Fibroblast of pulmonary artery (primary cell): ENCODE data around the gene AMZ1.
A peak's percentile ranks its signal among the peaks of the same experiment; 100 is the strongest.

Source experiments
- DNase-seq: peaks from one replicate; pipeline ENCODE4 v3.0.0-alpha.2; 2010; ENCODE audit warnings: low read depth
- H3K4me3 ChIP-seq: replicated peaks from 2 replicates; pipeline ENCODE4 v1.5.1; 2011; ENCODE audit warnings: low read depth, mild to moderate bottlenecking, control low read depth, low read length, moderate library complexity
- TF ChIP-seq, protein P1 (sequence below): IDR thresholded peaks from 2 replicates; pipeline ENCODE4 v1.5.1; 2011; ENCODE audit warnings: mild to moderate bottlenecking, control low read depth, low read length, inconsistent platforms; ENCODE audit errors: missing control alignments

AMZ1 gene

DNA sequence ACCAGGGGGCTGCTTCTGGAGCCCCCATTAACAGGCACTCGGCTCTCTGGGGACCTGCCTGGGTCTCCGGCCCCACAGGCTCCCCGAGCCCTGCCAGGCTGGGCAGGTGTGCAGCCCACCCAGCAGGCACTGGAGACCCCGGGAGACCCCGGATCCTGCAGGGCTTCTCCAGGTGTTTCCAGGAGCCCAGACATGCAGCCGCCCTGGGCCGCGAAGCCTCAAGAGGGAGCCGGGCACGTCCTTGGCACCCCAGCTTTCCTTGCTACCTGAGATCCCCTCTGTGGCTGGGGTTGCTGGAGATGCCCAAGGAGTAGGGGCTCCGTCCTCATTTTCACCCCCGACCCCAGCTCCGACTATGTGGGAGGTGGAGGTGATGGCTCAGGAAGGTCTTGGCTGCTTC lies 7.7 kb upstream of the AMZ1 start:
- DNase-seq: no peak
- H3K4me3 ChIP-seq: no peak overlapping the region
- TF ChIP-seq, protein P1, sequence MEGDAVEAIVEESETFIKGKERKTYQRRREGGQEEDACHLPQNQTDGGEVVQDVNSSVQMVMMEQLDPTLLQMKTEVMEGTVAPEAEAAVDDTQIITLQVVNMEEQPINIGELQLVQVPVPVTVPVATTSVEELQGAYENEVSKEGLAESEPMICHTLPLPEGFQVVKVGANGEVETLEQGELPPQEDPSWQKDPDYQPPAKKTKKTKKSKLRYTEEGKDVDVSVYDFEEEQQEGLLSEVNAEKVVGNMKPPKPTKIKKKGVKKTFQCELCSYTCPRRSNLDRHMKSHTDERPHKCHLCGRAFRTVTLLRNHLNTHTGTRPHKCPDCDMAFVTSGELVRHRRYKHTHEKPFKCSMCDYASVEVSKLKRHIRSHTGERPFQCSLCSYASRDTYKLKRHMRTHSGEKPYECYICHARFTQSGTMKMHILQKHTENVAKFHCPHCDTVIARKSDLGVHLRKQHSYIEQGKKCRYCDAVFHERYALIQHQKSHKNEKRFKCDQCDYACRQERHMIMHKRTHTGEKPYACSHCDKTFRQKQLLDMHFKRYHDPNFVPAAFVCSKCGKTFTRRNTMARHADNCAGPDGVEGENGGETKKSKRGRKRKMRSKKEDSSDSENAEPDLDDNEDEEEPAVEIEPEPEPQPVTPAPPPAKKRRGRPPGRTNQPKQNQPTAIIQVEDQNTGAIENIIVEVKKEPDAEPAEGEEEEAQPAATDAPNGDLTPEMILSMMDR: no peak

DNA sequence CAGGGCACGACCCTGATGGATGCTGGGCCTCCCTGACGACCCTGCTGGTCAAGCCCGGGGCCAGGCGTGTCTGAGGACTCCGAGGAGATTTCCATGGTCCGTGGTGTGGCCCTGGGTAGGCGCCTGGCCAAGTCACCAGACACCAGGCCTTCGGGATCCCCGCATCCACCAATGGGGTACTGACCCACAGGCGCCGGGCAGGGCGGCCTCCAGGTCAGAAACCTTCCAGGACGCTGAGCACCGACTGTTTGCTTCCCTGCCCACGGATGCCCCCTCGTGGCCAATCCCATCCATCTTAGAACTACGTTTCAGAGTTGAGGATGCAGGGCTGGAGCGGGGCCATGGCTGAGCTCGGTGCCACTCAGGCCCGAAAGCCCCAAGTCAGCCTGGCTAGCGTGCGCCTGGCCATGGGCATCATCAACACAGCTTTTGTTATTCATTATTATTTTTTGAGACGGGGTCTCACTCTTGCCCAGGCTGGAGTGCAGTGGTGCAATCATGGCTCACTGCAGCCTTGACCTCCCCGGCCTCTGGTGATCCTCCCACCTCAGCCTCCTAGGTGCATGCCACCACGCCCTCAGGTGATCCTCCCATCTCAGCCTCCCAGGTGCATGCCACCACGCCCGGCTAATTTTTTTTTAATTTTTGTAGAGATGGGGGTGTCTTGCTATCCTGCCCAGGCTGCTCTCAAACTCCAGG lies 7.1 kb upstream of the AMZ1 start:
- DNase-seq: peak; percentile 73
- no peak overlapping the region for H3K4me3 ChIP-seq
- TF ChIP-seq, protein P1: peak; percentile 71

DNA sequence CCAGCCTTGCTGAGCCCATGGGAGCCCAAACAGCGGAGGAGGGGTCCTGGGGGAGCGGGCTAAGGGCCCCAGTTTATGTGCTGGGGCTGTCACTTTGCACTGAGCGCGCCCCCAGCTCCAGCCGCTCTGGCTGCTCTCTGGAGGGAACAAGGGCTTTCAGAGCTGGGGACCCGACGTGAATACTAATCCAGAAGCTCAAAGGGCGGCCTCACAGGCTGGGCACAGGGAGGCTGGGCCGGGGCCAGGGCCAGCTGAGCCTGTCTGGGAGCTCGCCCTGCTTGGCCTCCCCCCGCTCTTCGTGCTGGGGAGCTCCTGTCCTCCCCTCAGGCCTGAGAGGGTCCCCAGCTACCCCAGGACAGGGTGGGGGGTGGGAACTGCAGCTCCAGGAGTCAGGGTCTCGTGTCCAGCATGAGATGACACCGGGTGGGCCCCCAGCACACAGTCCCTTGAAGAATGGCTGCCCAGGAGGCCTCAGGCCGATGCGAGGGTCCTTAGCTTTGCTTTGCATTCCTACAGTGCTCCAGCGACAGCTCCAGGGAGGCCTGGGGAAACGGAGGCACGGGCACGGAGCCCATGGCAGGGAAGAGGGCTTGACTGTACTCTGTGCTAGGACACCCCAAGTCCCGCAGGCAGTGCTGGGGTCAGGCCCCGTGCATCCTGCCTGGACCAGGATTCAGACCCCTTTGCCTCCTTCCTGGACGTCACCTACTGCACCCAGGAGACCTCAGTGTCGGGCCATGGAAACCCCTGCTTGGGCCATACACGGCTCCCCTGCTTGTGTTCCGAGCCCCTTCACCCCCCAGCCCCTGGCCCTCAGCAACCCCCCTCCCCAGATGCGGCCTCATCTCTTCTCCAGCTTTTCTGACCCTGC lies 5.8 kb upstream of the AMZ1 start:
- TF ChIP-seq, protein P1: no peak
- DNase-seq: no peak
- no peak overlapping the region for H3K4me3 ChIP-seq

DNA sequence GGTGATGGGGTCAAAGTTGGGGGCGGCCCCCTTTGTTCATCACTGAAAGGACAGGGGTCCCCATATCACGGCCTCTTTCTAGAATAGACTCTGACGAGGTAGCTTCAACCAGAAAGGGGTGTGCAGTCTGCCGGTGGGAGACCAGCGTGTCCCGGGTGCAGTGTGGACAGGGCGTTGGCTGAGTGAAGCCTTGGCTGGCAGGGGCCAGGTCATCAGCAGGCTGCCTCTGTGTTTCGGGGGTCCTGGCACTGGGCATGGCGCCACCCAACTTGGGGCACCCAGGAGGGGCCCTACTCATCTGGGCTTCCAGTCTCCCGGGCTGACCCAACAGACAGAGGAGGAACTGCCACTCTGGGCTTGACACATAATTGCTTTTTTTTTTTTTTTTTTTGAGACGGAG lies 3.5 kb upstream of the AMZ1 start:
- TF ChIP-seq, protein P1: no peak
- DNase-seq: no peak

DNA sequence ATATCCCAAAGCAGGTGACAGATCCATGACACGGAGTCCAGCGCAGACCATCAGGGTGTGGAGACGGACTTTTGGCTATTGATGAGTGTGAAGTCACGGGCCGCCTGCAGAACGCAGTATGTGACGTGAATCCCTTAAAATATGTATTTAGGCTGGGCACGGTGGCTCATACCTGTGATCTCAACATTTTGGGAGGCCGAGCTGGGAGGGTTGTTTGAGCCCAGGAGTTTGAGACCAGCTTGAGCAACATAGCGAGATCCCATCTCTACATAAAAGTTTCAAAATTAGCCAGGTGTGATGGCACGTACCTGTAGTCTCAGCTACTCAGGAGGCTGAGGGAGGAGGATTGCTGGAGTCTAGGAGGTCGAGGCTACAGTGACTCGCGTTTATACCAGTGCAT lies 1.9 kb upstream of the AMZ1 start:
- no peak overlapping the region for H3K4me3 ChIP-seq
- TF ChIP-seq, protein P1: no peak
- no peak for DNase-seq

More for the DNA sequence above, 3.5 kb upstream of the AMZ1 start:
- no peak overlapping the region for H3K4me3 ChIP-seq

DNA sequence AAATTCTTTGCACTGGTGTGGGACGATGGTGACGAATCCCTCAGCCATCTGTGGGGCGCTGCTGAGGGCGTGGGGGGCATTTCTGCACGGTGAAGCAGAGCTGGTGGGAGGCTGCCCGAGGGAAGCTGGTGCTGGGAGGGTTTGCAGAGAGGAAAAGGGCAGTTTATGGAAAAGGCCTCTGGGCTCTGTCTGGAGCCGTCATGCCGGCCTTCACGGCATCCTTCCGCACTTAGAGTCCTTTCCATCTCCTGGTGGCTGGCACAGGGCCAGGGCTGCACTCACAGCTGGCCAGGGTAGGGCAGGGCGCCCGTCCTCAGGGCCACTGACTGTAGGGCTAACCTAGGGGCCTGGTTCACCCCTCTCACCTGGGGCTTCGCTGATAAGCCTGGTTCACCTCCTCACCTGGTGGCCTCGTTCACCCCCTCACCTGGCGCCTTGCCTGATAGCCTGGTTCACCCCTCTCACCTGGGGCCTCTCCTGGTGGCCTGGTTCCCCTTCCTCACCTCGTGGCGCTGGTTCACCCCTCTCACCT lies 598 bp upstream of the AMZ1 start:
- DNase-seq: peak; percentile 27
- TF ChIP-seq, protein P1: no peak
- H3K4me3 ChIP-seq: no peak overlapping the region
